K562 (cell line): Measurements from ENCODE around the gene SMARCA4. TPM values are rescaled to one million over a fixed set of nuclear protein-coding genes. Genes with fewer than 3 reads are reported as not detected.
A peak's percentile ranks its signal among the peaks of the same experiment; 100 is the strongest.

ENCODE experiments used
- ATAC-seq: fragments of 200-7000 bp; cut with Tn5 transposase; 3 replicates; pipeline ENCODE4 v1.9.1; 2020; ENCODE audit warnings: moderate library complexity
- BruUV-seq: library from RNA; stranded (reverse); fragments of 400-500 nt; replicated peaks from 2 replicates; lab custom pipeline; 2021; lab: Mats Ljungman, UMichigan
- CTCF ChIA-PET: fragments of 300-600 bp; formaldehyde crosslinking; extraction: SDS; loops from one replicate; lab custom pipeline; 2021; ENCODE audit warnings: low intra/inter-chr PET ratio; lab: Yijun Ruan, JAX
- POLR2A ChIA-PET: fragments of 300-600, 350-650 bp; sonication (Branson Sonifier 250); formaldehyde crosslinking; extraction: SDS; loops from one replicate; lab custom pipeline; 2021; ENCODE audit warnings: antibody characterized with exemption, inconsistent platforms; lab: Yijun Ruan, JAX
- DNase-seq, 4 experiments: peaks; one replicate each; pipeline versions ENCODE4 v3.0.0 to v3.0.0-alpha.2; 2011 to 2018; ENCODE audit warnings: low spot score in 3 of 4, mixed read lengths in 3 of 4; ENCODE audit errors: extremely low read depth in 1 of 4
- FAIRE-seq: peaks from 2 replicates; lab custom pipeline; 2011; peaks lifted over from hg19 to GRCh38; lab: Jason Lieb, UNC
- H2AFZ ChIP-seq: 2 replicates; pipeline ENCODE4 v1.6.0; 2011; ENCODE audit warnings: low read depth, low read length, control low read depth, inconsistent platforms
- H3K27ac ChIP-seq: fragments of 200-600 bp; 3 replicates; pipeline ENCODE4 v1.8.0; 2011; ENCODE audit warnings: low read depth, mild to moderate bottlenecking, control low read depth, inconsistent platforms, low read length, moderate library complexity, mixed read lengths; ENCODE audit errors: extremely low read depth
- H3K27me3 ChIP-seq, 2 experiments: fragments of 300-600 bp in 1 of 2; 2 replicates in 1 of 2; 3 replicates in 1 of 2; pipeline versions ENCODE4 v1.6.0 to v1.8.0; 2011; ENCODE audit warnings: inconsistent platforms in 2 of 2, low read length in 2 of 2, mild to moderate bottlenecking in 1 of 2, mixed read lengths in 1 of 2, moderate library complexity in 1 of 2; ENCODE audit not compliant: control insufficient read depth in 2 of 2, insufficient read depth in 2 of 2
- H3K36me3 ChIP-seq: fragments of 300-600 bp; 3 replicates; pipeline ENCODE4 v1.8.0; 2011; ENCODE audit warnings: mild to moderate bottlenecking, low read length, inconsistent platforms; ENCODE audit not compliant: control insufficient read depth, insufficient read depth
- H3K4me1 ChIP-seq, 2 experiments: fragments of 200-600 bp in 1 of 2; replicated peaks in 1 of 2; 2 replicates in 1 of 2; 3 replicates in 1 of 2; pipeline versions ENCODE4 v1.5.1 to v1.8.0; 2011; ENCODE audit warnings: inconsistent platforms in 2 of 2, low read length in 2 of 2, mild to moderate bottlenecking in 1 of 2, mixed read lengths in 1 of 2, moderate library complexity in 1 of 2; ENCODE audit not compliant: control insufficient read depth in 2 of 2, insufficient read depth in 2 of 2
- H3K4me2 ChIP-seq: 2 replicates; pipeline ENCODE4 v1.6.1; 2011; ENCODE audit warnings: low read length, control low read depth, inconsistent platforms, mixed read lengths; ENCODE audit not compliant: insufficient read depth
- H3K4me3 ChIP-seq: fragments of 200-600 bp; sonication (generic), shearing (Covaris generic); 2 replicates; pipeline ENCODE4 v1.5.1; 2016; ENCODE audit warnings: control low read depth, inconsistent platforms
- H3K79me2 ChIP-seq: fragments of 200-600 bp; 3 replicates; pipeline ENCODE4 v1.8.0; 2011; ENCODE audit warnings: low read length, inconsistent platforms; ENCODE audit not compliant: control insufficient read depth, insufficient read depth
- H3K9ac ChIP-seq, 2 experiments: 2 replicates each; pipeline versions ENCODE4 v1.6.0 to v1.6.1; 2011; ENCODE audit warnings: low read depth in 2 of 2, low read length in 2 of 2, control low read depth in 1 of 2, inconsistent platforms in 1 of 2, mild to moderate bottlenecking in 1 of 2, mixed read lengths in 1 of 2; ENCODE audit not compliant: insufficient read depth in 1 of 2
- H3K9me1 ChIP-seq: one replicate; pipeline ENCODE4 v1.6.0; 2011; ENCODE audit warnings: inconsistent platforms, mild to moderate bottlenecking, low read length, moderate library complexity; ENCODE audit not compliant: control insufficient read depth, insufficient read depth
- H3K9me3 ChIP-seq: replicated peaks from 2 replicates; pipeline ENCODE4 v1.5.1; 2011; ENCODE audit warnings: low read depth, low read length, inconsistent platforms; ENCODE audit not compliant: control insufficient read depth, insufficient read depth
- H4K20me1 ChIP-seq: replicated peaks from 2 replicates; pipeline ENCODE4 v1.6.1; 2011; ENCODE audit warnings: low read length, inconsistent platforms, mixed read lengths; ENCODE audit not compliant: control insufficient read depth, insufficient read depth
- CUX1 ChIP-seq: fragments of 200-800 bp; sonication (Bioruptor generic); IDR thresholded peaks from 2 replicates; pipeline ENCODE4 v1.6.1; 2016; ENCODE audit warnings: missing genetic modification characterization, missing compliant biosample characterization
- ELK1 ChIP-seq: sonication (generic); formaldehyde crosslinking; IDR thresholded peaks from 2 replicates; pipeline ENCODE4 v1.8.1; 2022; ENCODE audit warnings: missing genetic modification reagents
- EZH2 ChIP-seq: IDR thresholded peaks from 2 replicates; pipeline ENCODE4 v1.6.1; 2012; ENCODE audit warnings: low read depth, mild to moderate bottlenecking, inconsistent platforms, low read length, borderline replicate concordance
- HMGN3 ChIP-seq: IDR thresholded peaks from 2 replicates; pipeline ENCODE4 v1.6.1; 2011; ENCODE audit warnings: borderline replicate concordance, low read depth, mild to moderate bottlenecking, mixed read lengths, low read length; ENCODE audit not compliant: insufficient read length; ENCODE audit errors: extremely low read depth
- KDM5B ChIP-seq: fragments of 200-600 bp; sonication (generic); IDR thresholded peaks from 2 replicates; pipeline ENCODE4 v1.6.1; 2012; ENCODE audit warnings: low read depth, mild to moderate bottlenecking, moderate library complexity, low read length, control low read depth, inconsistent platforms; ENCODE audit not compliant: insufficient replicate concordance
- POLR2A ChIP-seq: fragments of 450-650 bp; conservative IDR thresholded peaks from 2 replicates; pipeline ENCODE4 v1.6.1; 2016
- POLR2G ChIP-seq: fragments of 200-400 bp; formaldehyde crosslinking; IDR thresholded peaks from 2 replicates; pipeline ENCODE4 v1.6.1; 2017; ENCODE audit warnings: low read depth, mild to moderate bottlenecking, antibody characterized with exemption, low read length, moderate library complexity
- RBFOX2 ChIP-seq: fragments of 200-400 bp; formaldehyde crosslinking; IDR thresholded peaks from 2 replicates; pipeline ENCODE4 v1.6.1; 2017; ENCODE audit warnings: low read depth, mild to moderate bottlenecking, low read length, moderate library complexity
- RBM22 ChIP-seq: fragments of 200-400 bp; formaldehyde crosslinking; IDR thresholded peaks from 2 replicates; pipeline ENCODE4 v1.6.1; 2018; ENCODE audit warnings: low read length, low read depth; ENCODE audit not compliant: poor library complexity, severe bottlenecking
- SRSF7 ChIP-seq: fragments of 200-400 bp; formaldehyde crosslinking; optimal IDR thresholded peaks from 2 replicates; pipeline ENCODE3; 2017; ENCODE audit warnings: mild to moderate bottlenecking, low read depth, low read length
- SUPT5H ChIP-seq: fragments of 450-650 bp; IDR thresholded peaks from 2 replicates; pipeline ENCODE4 v1.6.1; 2016
- TARDBP ChIP-seq: fragments of 450-650 bp; IDR thresholded peaks from 2 replicates; pipeline ENCODE4 v1.6.1; 2016
- WHSC1 ChIP-seq: IDR thresholded peaks from one replicate; pipeline ENCODE4 v1.6.1; 2012; ENCODE audit warnings: low read length, control low read depth, inconsistent platforms
- ZBED1 ChIP-seq: IDR thresholded peaks from 2 replicates; pipeline ENCODE4 v1.6.1; 2014
- ZNF140 ChIP-seq: fragments of 250-450 bp; sonication (Bioruptor Pico); IDR thresholded peaks from 2 replicates; pipeline ENCODE4 v1.8.0; 2021; ENCODE audit warnings: moderate library complexity, mild to moderate bottlenecking, inconsistent platforms
- WGBS: fragments of 100-300 bp; shearing (Covaris generic); methylation state at CpG from one replicate; pipeline ENCODE4 v1.1.6; 2016; ENCODE audit warnings: low coverage, mixed read lengths; ENCODE audit not compliant: insufficient coverage; ENCODE audit errors: missing lambda C conversion rate; 5-methylcytosine and 5-hydroxymethylcytosine counted together
- in situ Hi-C: fragments of 300-500 bp; cut with MboI; formaldehyde crosslinking; loops from 4 replicates; pipeline ENCODE4 v1.15.0; 2018; ENCODE audit warnings: inconsistent platforms, mixed read lengths
- intact Hi-C: fragments of 100-400 bp; cut with micrococcal nuclease; formaldehyde crosslinking; loops from 2 replicates; pipeline ENCODE4 v1.14.2; 2022
- polyA plus RNA-seq, 8 experiments: library from polyadenylated mRNA; depleted of rRNA in 4 of 8; stranded (reverse) in 5 of 8; unstranded in 3 of 8; fragments of >200 nt; fragmentation: Nextera tagmentation in 2 of 8; fragmentation: Illumina TruSeq in 1 of 8; extraction: Ambion mirVana in 2 of 8; extraction: Trizol in 1 of 8; gene quantifications; 2 replicates each; pipeline versions ENCODE4 v1.2.1 to v1.2.3, GENCODE V29; 2011 to 2014; ENCODE audit warnings: inconsistent platforms in 1 of 8, missing spikeins in 1 of 8
- total RNA-seq, 7 experiments: library from RNA; depleted of rRNA in 6 of 7; stranded (reverse); fragments of >200 nt in 6 of 7; fragmentation: Illumina TruSeq in 2 of 7; extraction: Trizol in 2 of 7; gene quantifications; 2 replicates each; pipeline versions ENCODE4 v1.2.1 to v1.2.3, GENCODE V29; 2011 to 2021; ENCODE audit warnings: low replicate concordance in 1 of 7

Gene SMARCA4
- total and polyA plus RNA-seq, 9 of the 15 experiments (the other 6 are each of a cell fraction or from before 2014, with no cell fraction given) = 19.3 to 207 (median 52.1) TPM

- Histone ChIP-seq H3K4me3 (no peak overlapping the region), H3K9me1 (peaks cover 5% of the 10 kb centered on the region), H3K27ac (no peak overlapping the region), H3K4me2 (no peak overlapping the region), H2AFZ (no peak overlapping the region), H3K79me2 (no peaks in the 10 kb centered on the region), H3K27me3 (no peaks in the 10 kb centered on the region), H4K20me1 (no peaks in the 10 kb centered on the region), H3K9ac (peak overlapping the region in 1 of 2 experiments; percentile 37; a peak in 1 of 4 replicates), H3K9me3 (no peaks in the 10 kb centered on the region), H3K4me1 (peaks cover 0 to 36% of the 10 kb centered on the region in 2 experiments; a peak in 1 of 5 replicates), H3K36me3 (peaks cover 73% of the 10 kb centered on the region; the same call in 2 of the 3 replicates)
- 90% methylated on average over 38 of the region's 43 CpGs for WGBS
- in situ Hi-C loops = no loop called here
- intact Hi-C loops = no loop called here
- no TSS peak for BruUV-seq
- ChIA-PET POLR2A (interaction anchor here (1.4 kb wide), 1 partner anchor 9 kb away, joined by 4 read pairs; no protein-coding TSS in a partner anchor), CTCF (no interaction called here)
- ATAC-seq (peak; percentile 5; the same call in 2 of the 3 replicates), DNase-seq (no peak), FAIRE-seq (no peak)
- TF ChIP-seq HMGN3 (peak; percentile 1), ELK1 (no peak), SUPT5H (0 out of 2 replicates have a peak, but pooled peaks have one; percentile 52), SRSF7 (no peak), WHSC1 (no peak), TARDBP (no peak), CUX1 (CRISPR knock-in tag) (no peak), EZH2 (no peak), KDM5B (peak; percentile 40), ZBED1 (no peak), ZNF140 (CRISPR knock-in tag) (no peak), POLR2G (peak; percentile 63), POLR2A (peak; percentile 62), RBFOX2 (peak; percentile 69), RBM22 (peak; percentile 93)
These were observed 39.5 kb upstream of the SMARCA4 start for GRCh38 chr19:10921199-10921909.
